B cell (primary cell): ENCODE measurements around the gene JAK1. TPM values are rescaled to one million over a fixed set of nuclear protein-coding genes. Genes with fewer than 3 reads are reported as not detected.

Experiments
- ATAC-seq: fragments of 200-7000 bp; cut with Tn5 transposase; one replicate; pipeline ENCODE4 v1.10.0; 2021; ENCODE audit warnings: low read depth, mild to moderate bottlenecking, moderate number of reproducible peaks, moderate library complexity
- CTCF ChIA-PET: fragments of 350-600 bp; sonication (Branson Sonifier 250); formaldehyde crosslinking; loops from one replicate; lab custom pipeline; 2021; ENCODE audit warnings: antibody characterized with exemption, inconsistent platforms; lab: Charles Lee
- POLR2A ChIA-PET: fragments of 350-600 bp; sonication (Branson Sonifier 250); formaldehyde crosslinking; loops from one replicate; lab custom pipeline; 2021; ENCODE audit warnings: antibody characterized with exemption; lab: Charles Lee
- DNase-seq: peaks from one replicate; pipeline ENCODE4 v3.0.0; 2013
- H2AFZ ChIP-seq: 2 replicates; pipeline ENCODE4 v1.6.1; 2012; ENCODE audit warnings: mild to moderate bottlenecking, low read depth, low read length; ENCODE audit not compliant: insufficient read depth, poor library complexity, severe bottlenecking
- H3K27ac ChIP-seq, 2 donors: 1 replicate in 1 of 2; 2 replicates in 1 of 2; pipeline ENCODE4 v1.5.1; 2012 to 2013; ENCODE audit warnings: low read length in 2 of 2, mild to moderate bottlenecking in 2 of 2, moderate library complexity in 1 of 2
- H3K27me3 ChIP-seq, 4 experiments: fragments of 200-600 bp in 1 of 4; sonication (generic) in 1 of 4; replicated peaks in 1 of 4; 1 replicate in 2 of 4; 2 replicates in 2 of 4; pipeline versions ENCODE4 v1.6.1 to v1.7.0; 2013 to 2016; ENCODE audit warnings: low read length in 3 of 4, mild to moderate bottlenecking in 2 of 4, mixed read lengths in 1 of 4, moderate library complexity in 1 of 4; ENCODE audit not compliant: insufficient read depth in 4 of 4, control insufficient read depth in 3 of 4; ENCODE audit errors: control extremely low read depth in 1 of 4
- H3K36me3 ChIP-seq, 2 experiments: replicated peaks in 1 of 2; 1 replicate in 1 of 2; 2 replicates in 1 of 2; pipeline versions ENCODE4 v1.6.1 to v1.7.1; 2013; ENCODE audit warnings: low read length in 1 of 2; ENCODE audit not compliant: insufficient read depth in 2 of 2, control insufficient read depth in 1 of 2; ENCODE audit errors: control extremely low read depth in 1 of 2, extremely low read depth in 1 of 2
- H3K4me1 ChIP-seq, 2 donors: fragments of 200-600 bp in 1 of 2; sonication (generic) in 1 of 2; 1 replicate in 1 of 2; 2 replicates in 1 of 2; pipeline versions ENCODE4 v1.5.1 to v1.6.1; 2013 to 2017; ENCODE audit warnings: low read length in 2 of 2; ENCODE audit not compliant: control insufficient read depth in 2 of 2, insufficient read depth in 2 of 2
- H3K4me2 ChIP-seq: replicated peaks from 2 replicates; pipeline ENCODE3; 2012; ENCODE audit warnings: mild to moderate bottlenecking, low read depth, low read length; ENCODE audit not compliant: poor library complexity, severe bottlenecking
- H3K4me3 ChIP-seq, 5 experiments: fragments of 200-600 bp in 1 of 5; sonication (generic) in 1 of 5; 1 replicate in 3 of 5; 2 replicates in 2 of 5; pipeline versions ENCODE4 v1.5.1 to v1.7.0; 2011 to 2016; ENCODE audit warnings: low read length in 4 of 5, mild to moderate bottlenecking in 4 of 5, low read depth in 2 of 5, control low read depth in 1 of 5, moderate library complexity in 1 of 5; ENCODE audit not compliant: insufficient read depth in 1 of 5; ENCODE audit errors: control extremely low read depth in 1 of 5, extremely low read depth in 1 of 5
- H3K79me2 ChIP-seq: fragments of 200-600 bp; sonication (generic); one replicate; pipeline ENCODE4 v1.6.0; 2016; ENCODE audit warnings: low read length; ENCODE audit not compliant: control insufficient read depth, insufficient read depth
- H3K9ac ChIP-seq: fragments of 200-600 bp; sonication (generic); 2 replicates; pipeline ENCODE4 v1.6.1; 2017; ENCODE audit warnings: mild to moderate bottlenecking, low read length, moderate library complexity
- H3K9me3 ChIP-seq, 3 donors: one replicate each; pipeline versions ENCODE4 v1.6.1 to v1.7.1; 2013; ENCODE audit warnings: low read length in 2 of 3; ENCODE audit not compliant: control insufficient read depth in 2 of 3, insufficient read depth in 1 of 3; ENCODE audit errors: control extremely low read depth in 1 of 3
- H4K20me1 ChIP-seq: 2 replicates; pipeline ENCODE4 v1.6.0; 2012; ENCODE audit warnings: mild to moderate bottlenecking, low read length; ENCODE audit not compliant: insufficient read depth, control insufficient read depth, poor library complexity, severe bottlenecking
- H3K27ac Mint-ChIP-seq: one replicate; pipeline ENCODE4 v1.8.0; 2021; ENCODE audit warnings: mixed read lengths
- H3K27me3 Mint-ChIP-seq: one replicate; pipeline ENCODE4 v1.8.0; 2021; ENCODE audit warnings: mixed read lengths
- H3K4me1 Mint-ChIP-seq: one replicate; pipeline ENCODE4 v1.8.0; 2021; ENCODE audit warnings: mixed read lengths
- H3K4me3 Mint-ChIP-seq: one replicate; pipeline ENCODE4 v1.8.0; 2021; ENCODE audit warnings: mixed read lengths
- H3K9me3 Mint-ChIP-seq: one replicate; pipeline ENCODE4 v1.8.0; 2022; ENCODE audit warnings: mixed read lengths; ENCODE audit not compliant: insufficient read depth
- EZH2 ChIP-seq: IDR thresholded peaks from 2 replicates; pipeline ENCODE4 v1.6.1; 2012; ENCODE audit warnings: borderline replicate concordance, low read depth, mild to moderate bottlenecking, moderate library complexity, low read length; ENCODE audit not compliant: insufficient read depth, poor library complexity, severe bottlenecking
- WGBS: methylation state at CpG from one replicate; pipeline ENCODE4 v1.1.5; 2013; ENCODE audit warnings: missing lambda C conversion rate; ENCODE audit not compliant: insufficient coverage; 5-methylcytosine and 5-hydroxymethylcytosine counted together
- intact Hi-C: fragments of 100-400 bp; cut with micrococcal nuclease; formaldehyde crosslinking; loops from one replicate; pipeline ENCODE4 v1.10.0; 2022
- polyA plus RNA-seq: library from polyadenylated mRNA; depleted of rRNA; stranded (reverse); fragments of >200 nt; gene quantifications from 2 replicates; pipeline ENCODE4 v1.2.3, GENCODE V29; 2012
- total RNA-seq, 2 donors: library from RNA; stranded (reverse); fragments of 120-200 nt in 1 of 2; gene quantifications; 1 replicate in 1 of 2; 2 replicates in 1 of 2; pipeline versions ENCODE4 v1.2.3 to v1.2.4, GENCODE V29; 2013 to 2022
- TF ChIP-seq, protein P1 (sequence below): fragments of 200-600 bp; IDR thresholded peaks from one replicate; pipeline ENCODE4 v1.8.0; 2022; ENCODE audit warnings: antibody characterized with exemption, mild to moderate bottlenecking

Gene JAK1
- total and polyA plus RNA-seq, 2 donors (not counting 1 experiment from before 2014, with no cell fraction given), result 99.0 to 244 TPM

DNA sequence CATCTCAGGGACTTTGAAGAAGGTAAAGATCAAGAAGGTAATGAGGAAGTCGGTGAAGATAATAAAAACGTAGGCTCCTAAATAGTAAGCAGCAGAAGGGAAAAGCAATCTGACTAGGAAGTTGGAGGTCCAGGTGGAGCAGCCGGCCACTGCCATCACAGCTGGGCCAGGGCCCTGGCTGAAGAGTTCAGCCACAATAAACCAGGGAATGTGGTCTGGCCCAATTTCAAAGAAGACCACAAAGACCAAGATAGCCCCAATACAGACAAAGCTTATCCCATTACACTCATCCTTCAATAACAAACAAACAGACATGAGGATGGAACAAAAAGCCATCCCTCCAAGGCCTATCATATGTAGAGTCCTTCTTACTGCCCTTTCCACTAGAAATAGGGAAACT is 18.4 kb upstream of the JAK1 start:
- H3K9me3 Mint-ChIP-seq, result no peaks in the 10 kb centered on the region
- Histone ChIP-seq H3K4me1 (peaks cover 7 to 14% of the 10 kb centered on the region in 2 donors), H3K9me3 (no peaks in the 10 kb centered on the region), H2AFZ (no peak overlapping the region), H3K27ac (no peak overlapping the region), H3K36me3 (no peaks in the 10 kb centered on the region), H3K79me2 (no peaks in the 10 kb centered on the region), H3K4me2 (no peak overlapping the region), H3K27me3 (no peaks in the 10 kb centered on the region), H4K20me1 (no peaks in the 10 kb centered on the region), H3K4me3 (no peak overlapping the region), H3K9ac (no peak overlapping the region)
- POLR2A ChIA-PET, result interaction anchor here (1.6 kb wide), 1 partner anchor 18 kb away, joined by 4 read pairs; the partner anchor contains the start of gene JAK1
- no peak overlapping the region for H3K4me3 Mint-ChIP-seq
- no peak overlapping the region for H3K27ac Mint-ChIP-seq
- intact Hi-C loops, result no loop called here
- no peak for ATAC-seq
- DNase-seq, result no peak
- CTCF ChIA-PET, result no interaction called here
- peaks cover 22% of the 10 kb centered on the region for H3K4me1 Mint-ChIP-seq
- TF ChIP-seq EZH2, result no peak
- TF ChIP-seq, protein P1, sequence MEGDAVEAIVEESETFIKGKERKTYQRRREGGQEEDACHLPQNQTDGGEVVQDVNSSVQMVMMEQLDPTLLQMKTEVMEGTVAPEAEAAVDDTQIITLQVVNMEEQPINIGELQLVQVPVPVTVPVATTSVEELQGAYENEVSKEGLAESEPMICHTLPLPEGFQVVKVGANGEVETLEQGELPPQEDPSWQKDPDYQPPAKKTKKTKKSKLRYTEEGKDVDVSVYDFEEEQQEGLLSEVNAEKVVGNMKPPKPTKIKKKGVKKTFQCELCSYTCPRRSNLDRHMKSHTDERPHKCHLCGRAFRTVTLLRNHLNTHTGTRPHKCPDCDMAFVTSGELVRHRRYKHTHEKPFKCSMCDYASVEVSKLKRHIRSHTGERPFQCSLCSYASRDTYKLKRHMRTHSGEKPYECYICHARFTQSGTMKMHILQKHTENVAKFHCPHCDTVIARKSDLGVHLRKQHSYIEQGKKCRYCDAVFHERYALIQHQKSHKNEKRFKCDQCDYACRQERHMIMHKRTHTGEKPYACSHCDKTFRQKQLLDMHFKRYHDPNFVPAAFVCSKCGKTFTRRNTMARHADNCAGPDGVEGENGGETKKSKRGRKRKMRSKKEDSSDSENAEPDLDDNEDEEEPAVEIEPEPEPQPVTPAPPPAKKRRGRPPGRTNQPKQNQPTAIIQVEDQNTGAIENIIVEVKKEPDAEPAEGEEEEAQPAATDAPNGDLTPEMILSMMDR, result no peak
- WGBS, result 100% methylated on average over 3 of the region's 3 CpGs
- H3K27me3 Mint-ChIP-seq, result no peaks in the 10 kb centered on the region

DNA sequence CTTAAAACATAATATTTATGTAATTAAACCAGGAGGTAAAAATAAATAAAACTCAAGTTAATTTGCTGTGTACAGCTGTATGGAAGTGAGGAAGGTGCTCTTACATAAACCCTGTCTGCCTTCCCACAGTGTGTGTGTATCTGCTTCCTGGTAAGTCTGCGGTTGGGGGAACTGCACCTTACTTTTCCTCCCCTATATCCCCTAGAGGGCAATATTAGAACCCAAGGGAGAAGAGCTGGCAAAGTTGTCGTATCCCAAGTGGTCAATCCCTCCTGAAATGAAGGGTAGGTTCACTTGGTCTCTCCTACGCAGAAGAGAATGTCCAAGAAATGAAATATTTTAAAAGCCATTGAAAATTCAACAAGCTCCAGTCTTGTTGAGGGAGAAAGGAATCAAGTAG is 17.8 kb upstream of the JAK1 start:
- H3K36me3 ChIP-seq, result no peaks in the 10 kb centered on the region
- intact Hi-C loops, result no loop called here
- H3K9me3 ChIP-seq, result no peaks in the 10 kb centered on the region
- TF ChIP-seq, protein P1, result no peak
- H3K79me2 ChIP-seq, result no peaks in the 10 kb centered on the region
- H3K27me3 Mint-ChIP-seq, result no peaks in the 10 kb centered on the region
- peaks cover 22% of the 10 kb centered on the region for H3K4me1 Mint-ChIP-seq
- POLR2A ChIA-PET, result interaction anchor here (1.6 kb wide), 1 partner anchor 18 kb away, joined by 4 read pairs; the partner anchor contains the start of gene JAK1
- H3K4me2 ChIP-seq, result no peak overlapping the region
- no peak for DNase-seq
- no peak overlapping the region for H3K4me3 Mint-ChIP-seq
- peaks cover 7 to 14% of the 10 kb centered on the region in 2 donors for H3K4me1 ChIP-seq
- no peak for ATAC-seq
- H3K9ac ChIP-seq, result no peak overlapping the region
- no peak overlapping the region for H3K27ac Mint-ChIP-seq
- H2AFZ ChIP-seq, result no peak overlapping the region
- no peak overlapping the region for H3K27ac ChIP-seq
- CTCF ChIA-PET, result no interaction called here
- no peaks in the 10 kb centered on the region for H3K27me3 ChIP-seq
- H4K20me1 ChIP-seq, result no peaks in the 10 kb centered on the region
- no CpG with 5 or more reads among the region's 3 CpGs for WGBS
- H3K9me3 Mint-ChIP-seq, result no peaks in the 10 kb centered on the region
- no peak overlapping the region for H3K4me3 ChIP-seq
